BE2C (cell line): ENCODE measurements around the gene GPRASP1. TPM values are rescaled to one million over a fixed set of nuclear protein-coding genes. Genes with fewer than 3 reads are reported as not detected.

Experiments
- DNase-seq: peaks from one replicate; pipeline ENCODE4 v3.0.0-alpha.2; 2020
- H3K27me3 ChIP-seq: fragments of 250-450 bp; sonication (Bioruptor Pico); 2 replicates; pipeline ENCODE4 v1.5.1; 2020; ENCODE audit warnings: mild to moderate bottlenecking
- H3K36me3 ChIP-seq: fragments of 250-450 bp; sonication (Bioruptor Pico); 2 replicates; pipeline ENCODE4 v1.5.1; 2020; ENCODE audit warnings: mild to moderate bottlenecking
- H3K4me1 ChIP-seq: fragments of 250-450 bp; sonication (Bioruptor Pico); 2 replicates; pipeline ENCODE4 v1.5.1; 2020
- H3K4me3 ChIP-seq: 2 replicates; pipeline ENCODE4 v1.5.1; 2011; ENCODE audit warnings: low read depth, low read length
- H3K9me3 ChIP-seq: fragments of 250-450 bp; sonication (Bioruptor Pico); 2 replicates; pipeline ENCODE4 v1.5.1; 2020
- CTCF ChIP-seq: IDR thresholded peaks from 2 replicates; pipeline ENCODE4 v1.5.1; 2012; ENCODE audit warnings: mild to moderate bottlenecking, low read depth, low read length
- polyA plus RNA-seq: library from polyadenylated mRNA; unstranded; fragments of >200 nt; gene quantifications from one replicate; pipeline ENCODE4 v1.2.1, GENCODE V29; 2012; ENCODE audit warnings: low read depth, missing spikeins; ENCODE audit not compliant: insufficient read length, insufficient read depth

GPRASP1 gene
- polyA plus RNA-seq: 0.54 TPM

- TF ChIP-seq CTCF: no peak
- Histone ChIP-seq H3K4me3 (peak within 1 kb of the TSS; percentile 55), H3K27me3 (no peaks in the 10 kb centered on the region), H3K9me3 (no peaks in the 10 kb centered on the region), H3K4me1 (no peaks in the 10 kb centered on the region), H3K36me3 (no peaks in the 10 kb centered on the region)
- peak; percentile 25 for DNase-seq
Observed at GRCh38 chrX:102651242-102652011, at the start of gene GPRASP1. Gene GPRASP1 (plus strand): TSS chrX:102651483. CDS start chrX:102653914, 2,431 bp downstream.

GRCh38 chrX:102604327-102604726 lies 47.0 kb upstream of the GPRASP1 start:
- DNase-seq: no peak
- H3K4me3 ChIP-seq: no peak overlapping the region
- H3K4me1 ChIP-seq: no peaks in the 10 kb centered on the region
- no peaks in the 10 kb centered on the region for H3K27me3 ChIP-seq
- H3K9me3 ChIP-seq: no peaks in the 10 kb centered on the region
- TF ChIP-seq CTCF: no peak
- H3K36me3 ChIP-seq: no peaks in the 10 kb centered on the region; the same call in 1 of the 2 replicates

DNA sequence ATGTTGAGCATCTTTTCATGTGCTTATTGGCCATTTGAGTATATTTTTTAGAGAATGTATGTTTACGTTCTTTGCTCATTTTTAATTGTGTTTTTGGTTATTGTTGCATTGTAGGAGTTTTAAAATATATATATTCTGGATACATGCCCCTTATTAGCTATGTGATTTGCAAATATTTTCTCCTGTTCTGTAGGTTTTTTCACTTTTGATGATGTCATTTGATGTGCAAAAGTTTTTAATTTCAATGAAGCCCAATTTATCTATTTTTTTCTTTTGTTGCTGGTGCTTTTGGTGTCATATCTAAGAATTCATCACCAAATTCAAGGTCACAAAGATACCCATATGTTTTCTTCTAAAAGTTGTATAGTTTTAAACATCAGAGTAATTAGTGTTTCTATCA lies 45.2 kb upstream of the GPRASP1 start:
- no peak for TF ChIP-seq CTCF
- H3K27me3 ChIP-seq: no peaks in the 10 kb centered on the region
- H3K9me3 ChIP-seq: no peaks in the 10 kb centered on the region
- H3K4me1 ChIP-seq: no peaks in the 10 kb centered on the region
- no peak for DNase-seq
- H3K36me3 ChIP-seq: no peaks in the 10 kb centered on the region; the same call in 1 of the 2 replicates
- no peak overlapping the region for H3K4me3 ChIP-seq

- no peaks in the 10 kb centered on the region for H3K27me3 ChIP-seq
- no peaks in the 10 kb centered on the region for H3K4me1 ChIP-seq
- TF ChIP-seq CTCF: no peak
- no peaks in the 10 kb centered on the region for H3K36me3 ChIP-seq
- H3K4me3 ChIP-seq: no peak overlapping the region
- DNase-seq: no peak
- H3K9me3 ChIP-seq: no peaks in the 10 kb centered on the region
Observed at GRCh38 chrX:102610905-102611304, 40.4 kb upstream of the GPRASP1 start.

GRCh38 chrX:102624105-102624504 lies 27.2 kb upstream of the GPRASP1 start:
- no peaks in the 10 kb centered on the region for H3K9me3 ChIP-seq
- no peaks in the 10 kb centered on the region for H3K36me3 ChIP-seq
- TF ChIP-seq CTCF: no peak
- H3K4me1 ChIP-seq: no peaks in the 10 kb centered on the region
- no peak overlapping the region for H3K4me3 ChIP-seq
- DNase-seq: no peak
- H3K27me3 ChIP-seq: no peaks in the 10 kb centered on the region

GRCh38 chrX:102627640-102628039 lies 23.6 kb upstream of the GPRASP1 start:
- DNase-seq: no peak
- H3K4me1 ChIP-seq: no peaks in the 10 kb centered on the region
- no peaks in the 10 kb centered on the region for H3K9me3 ChIP-seq
- TF ChIP-seq CTCF: no peak
- no peaks in the 10 kb centered on the region for H3K36me3 ChIP-seq
- no peak overlapping the region for H3K4me3 ChIP-seq
- H3K27me3 ChIP-seq: no peaks in the 10 kb centered on the region
